ENCODE measurements around the gene MYOF. TPM values are rescaled to one million over a fixed set of nuclear protein-coding genes. Genes with fewer than 3 reads are reported as not detected.

MYOF gene
- total RNA-seq, 1 donor from 2014 or later: 68.2 TPM

GRCh38 chr10:93461807-93462178 is 20.3 kb downstream of the MYOF start:
- H3K27me3 ChIP-seq: no peaks in the 10 kb centered on the region
- DNase-seq (ENCODE audit: low spot score in 2 of 2): no peak
- TF ChIP-seq CTCF (IDR thresholded peaks at IDR 0.05): no peak
- no peak overlapping the region for H3K4me3 ChIP-seq
- peaks cover 1 to 2% of the 10 kb centered on the region in 2 donors for H3K36me3 ChIP-seq
- peak overlapping the region; percentile 86 to 96 for H3K27ac ChIP-seq
- no peaks in the 10 kb centered on the region for H3K9me3 ChIP-seq
- H3K4me1 ChIP-seq: peaks cover 33 to 82% of the 10 kb centered on the region in 2 donors
- intact Hi-C loops (cut with DNase I): no loop called here

GRCh38 chr10:93461109-93461806 is 20.9 kb downstream of the MYOF start:
- Histone ChIP-seq H3K36me3 (peaks cover 6 to 7% of the 10 kb centered on the region in 2 donors), H3K4me3 (no peak overlapping the region), H3K9me3 (no peaks in the 10 kb centered on the region), H3K4me1 (peaks cover 28 to 77% of the 10 kb centered on the region in 2 donors), H3K27ac (peak overlapping the region; percentile 86 to 96), H3K27me3 (no peaks in the 10 kb centered on the region)
- intact Hi-C loops (cut with DNase I): no loop called here
- no peak for DNase-seq (ENCODE audit: low spot score in 2 of 2)
- TF ChIP-seq CTCF (IDR thresholded peaks at IDR 0.05): no peak

GRCh38 chr10:93459466-93459865 is 22.7 kb downstream of the MYOF start:
- no peak for TF ChIP-seq CTCF (IDR thresholded peaks at IDR 0.05)
- no peak for DNase-seq (ENCODE audit: low spot score in 2 of 2)
- Histone ChIP-seq H3K4me3 (no peak overlapping the region), H3K27me3 (no peaks in the 10 kb centered on the region), H3K27ac (peak overlapping the region; percentile 86 to 96), H3K9me3 (no peaks in the 10 kb centered on the region), H3K36me3 (peaks cover 10 to 11% of the 10 kb centered on the region in 2 donors), H3K4me1 (peaks cover 24 to 64% of the 10 kb centered on the region in 2 donors)
- intact Hi-C loops (cut with DNase I): loop anchor here (2.0 kb wide), 1 partner anchor 21 kb away; no protein-coding TSS in a partner anchor

GRCh38 chr10:93458821-93459257 is 23.3 kb downstream of the MYOF start:
- H3K27me3 ChIP-seq: no peaks in the 10 kb centered on the region
- H3K9me3 ChIP-seq: no peaks in the 10 kb centered on the region
- H3K4me1 ChIP-seq: peaks cover 17 to 58% of the 10 kb centered on the region in 2 donors
- peak overlapping the region in 1 of 2 donors; percentile 8 for H3K4me3 ChIP-seq
- TF ChIP-seq CTCF (IDR thresholded peaks at IDR 0.05): no peak
- peaks cover 15 to 16% of the 10 kb centered on the region in 2 donors for H3K36me3 ChIP-seq
- DNase-seq (ENCODE audit: low spot score in 2 of 2): peak; percentile 81 to 96
- intact Hi-C loops (cut with DNase I): loop anchor here (1.0 to 2.0 kb wide), 2 partner anchors 14 to 22 kb away; no protein-coding TSS in a partner anchor
- H3K27ac ChIP-seq: peak overlapping the region; percentile 86 to 96

GRCh38 chr10:93457511-93457910 is 24.6 kb downstream of the MYOF start:
- H3K27ac ChIP-seq: peak overlapping the region; percentile 86 to 96
- H3K4me1 ChIP-seq: peaks cover 9 to 46% of the 10 kb centered on the region in 2 donors

More at GRCh38 chr10:93457511-93457910, 24.6 kb downstream of the MYOF start:
- no peak for DNase-seq (ENCODE audit: low spot score in 2 of 2)
- H3K36me3 ChIP-seq: peaks cover 21% of the 10 kb centered on the region in 2 donors
- intact Hi-C loops (cut with DNase I): no loop called here
- no peaks in the 10 kb centered on the region for H3K27me3 ChIP-seq
- H3K9me3 ChIP-seq: no peaks in the 10 kb centered on the region
- no peak overlapping the region for H3K4me3 ChIP-seq
- no peak for TF ChIP-seq CTCF (IDR thresholded peaks at IDR 0.05)
